ENCODE results near the gene PSMA2. TPM values are rescaled to one million over a fixed set of nuclear protein-coding genes. Genes with fewer than 3 reads are reported as not detected.
"Not testable (repeated sequence)": the region's sequence is repeated elsewhere in the genome, so short reads cannot be mapped to it uniquely, and the experiment has no call there.

PSMA2 gene
- total RNA-seq, 4 donors from 2014 or later: 178 to 246 (median 209) TPM

GRCh38 chr7:42886129-42886528 is 45.8 kb downstream of the PSMA2 start:
- H3K4me1 ChIP-seq: peaks cover 10 to 14% of the 10 kb centered on the region in 2 donors
- intact Hi-C loops (cut with DNase I; ENCODE audit: low total_unique reads) (no loop called here), in situ Hi-C loops (cut with MboI; ENCODE audit: low sequenced_read_pairs in 4 of 4) (no loop called here)
- H3K9me3 ChIP-seq: no peaks in the 10 kb centered on the region
- H3K27ac ChIP-seq: no peak overlapping the region
- DNase-seq (no peak), ATAC-seq (no peak)
- H3K27me3 ChIP-seq: no peaks in the 10 kb centered on the region
- H3K4me3 ChIP-seq: no peak overlapping the region
- H3K36me3 ChIP-seq: no peaks in the 10 kb centered on the region
- TF ChIP-seq, protein P1, sequence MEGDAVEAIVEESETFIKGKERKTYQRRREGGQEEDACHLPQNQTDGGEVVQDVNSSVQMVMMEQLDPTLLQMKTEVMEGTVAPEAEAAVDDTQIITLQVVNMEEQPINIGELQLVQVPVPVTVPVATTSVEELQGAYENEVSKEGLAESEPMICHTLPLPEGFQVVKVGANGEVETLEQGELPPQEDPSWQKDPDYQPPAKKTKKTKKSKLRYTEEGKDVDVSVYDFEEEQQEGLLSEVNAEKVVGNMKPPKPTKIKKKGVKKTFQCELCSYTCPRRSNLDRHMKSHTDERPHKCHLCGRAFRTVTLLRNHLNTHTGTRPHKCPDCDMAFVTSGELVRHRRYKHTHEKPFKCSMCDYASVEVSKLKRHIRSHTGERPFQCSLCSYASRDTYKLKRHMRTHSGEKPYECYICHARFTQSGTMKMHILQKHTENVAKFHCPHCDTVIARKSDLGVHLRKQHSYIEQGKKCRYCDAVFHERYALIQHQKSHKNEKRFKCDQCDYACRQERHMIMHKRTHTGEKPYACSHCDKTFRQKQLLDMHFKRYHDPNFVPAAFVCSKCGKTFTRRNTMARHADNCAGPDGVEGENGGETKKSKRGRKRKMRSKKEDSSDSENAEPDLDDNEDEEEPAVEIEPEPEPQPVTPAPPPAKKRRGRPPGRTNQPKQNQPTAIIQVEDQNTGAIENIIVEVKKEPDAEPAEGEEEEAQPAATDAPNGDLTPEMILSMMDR (IDR thresholded peaks at IDR 0.05 in 4 of 5, conservative IDR thresholded peaks at IDR 0.05 in 1 of 5): no peak
- no peak for TF ChIP-seq POLR2A (IDR thresholded peaks at IDR 0.05)

DNA sequence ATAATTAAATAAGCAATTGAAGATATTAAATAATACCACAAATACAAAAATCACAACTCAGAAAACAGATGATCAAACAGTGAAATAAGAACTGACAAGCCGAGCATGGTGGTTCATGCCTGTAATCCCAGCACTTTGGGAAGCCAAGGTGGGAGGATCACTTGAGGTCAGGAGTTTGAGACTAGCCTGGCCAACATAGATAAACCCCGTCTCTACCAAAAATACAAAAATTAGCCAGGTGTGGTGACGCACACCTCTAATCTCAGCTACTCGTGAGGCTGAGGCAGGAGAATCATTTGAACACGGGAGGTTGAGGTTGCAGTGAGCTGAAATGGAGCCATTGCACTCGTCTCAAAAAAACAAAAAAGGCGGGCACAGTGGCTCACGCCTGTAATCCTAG is 46.8 kb downstream of the PSMA2 start:
- DNase-seq; ATAC-seq; H3K4me3 ChIP-seq; H3K36me3 ChIP-seq; in situ Hi-C loops (cut with MboI; ENCODE audit: low sequenced_read_pairs in 4 of 4); H3K9me3 ChIP-seq; H3K27ac ChIP-seq; intact Hi-C loops (cut with DNase I; ENCODE audit: low total_unique reads); H3K27me3 ChIP-seq: not testable (repeated sequence)
- H3K4me1 ChIP-seq: peaks cover 10 to 14% of the 10 kb centered on the region in 2 donors

- H3K27ac ChIP-seq: no peak overlapping the region
These were observed 48.0 kb downstream of the PSMA2 start for GRCh38 chr7:42883950-42884349.

DNA sequence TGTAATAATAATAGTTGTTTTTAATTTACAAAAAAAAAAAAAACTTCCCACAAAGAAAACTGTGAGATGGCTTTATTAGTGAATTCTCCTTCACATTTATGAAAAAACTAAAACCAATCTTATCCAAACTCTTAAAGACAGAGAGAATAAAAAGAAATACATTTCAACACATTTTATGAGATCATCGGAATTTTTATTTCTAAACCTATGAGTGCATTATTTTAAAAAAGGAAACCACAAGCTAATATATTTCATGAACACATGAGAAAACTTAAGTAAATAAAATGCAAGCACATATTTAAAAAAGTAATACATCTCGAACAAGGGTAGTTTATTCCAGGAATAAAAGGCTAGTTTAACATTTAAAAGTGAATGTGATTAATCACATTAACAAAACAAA is 51.6 kb downstream of the PSMA2 start:
- no peak overlapping the region for H3K27ac ChIP-seq
- intact Hi-C loops (cut with DNase I; ENCODE audit: low total_unique reads): no loop called here

More at GRCh38 chr7:42883950-42884349, 48.0 kb downstream of the PSMA2 start:
- H3K27me3 ChIP-seq: no peaks in the 10 kb centered on the region
- no peaks in the 10 kb centered on the region for H3K9me3 ChIP-seq
- no peak overlapping the region for H3K4me3 ChIP-seq
- in situ Hi-C loops (cut with MboI; ENCODE audit: low sequenced_read_pairs in 4 of 4): no loop called here
- H3K4me1 ChIP-seq: peaks cover 7 to 10% of the 10 kb centered on the region in 2 donors
- DNase-seq: no peak
- H3K36me3 ChIP-seq: no peaks in the 10 kb centered on the region
- intact Hi-C loops (cut with DNase I; ENCODE audit: low total_unique reads): no loop called here
- TF ChIP-seq POLR2A (IDR thresholded peaks at IDR 0.05): no peak
- TF ChIP-seq, protein P1 (IDR thresholded peaks at IDR 0.05 in 4 of 5, conservative IDR thresholded peaks at IDR 0.05 in 1 of 5): no peak
- ATAC-seq: no peak

GRCh38 chr7:42878303-42878702 is 53.7 kb downstream of the PSMA2 start:
- TF ChIP-seq, protein P1 (IDR thresholded peaks at IDR 0.05 in 4 of 5, conservative IDR thresholded peaks at IDR 0.05 in 1 of 5): no peak
- H3K9me3 ChIP-seq: no peaks in the 10 kb centered on the region
- no peak for DNase-seq
- H3K4me1 ChIP-seq: no peaks in the 10 kb centered on the region
- in situ Hi-C loops (cut with MboI; ENCODE audit: low sequenced_read_pairs in 4 of 4) (no loop called here), intact Hi-C loops (cut with DNase I; ENCODE audit: low total_unique reads) (no loop called here)
- H3K27me3 ChIP-seq: no peaks in the 10 kb centered on the region
- H3K27ac ChIP-seq: no peak overlapping the region
- no peak for ATAC-seq
- H3K4me3 ChIP-seq: no peak overlapping the region
- no peaks in the 10 kb centered on the region for H3K36me3 ChIP-seq

More for the DNA sequence above, 51.6 kb downstream of the PSMA2 start:
- no peaks in the 10 kb centered on the region for H3K9me3 ChIP-seq
- H3K4me1 ChIP-seq: no peaks in the 10 kb centered on the region
- no peaks in the 10 kb centered on the region for H3K27me3 ChIP-seq
- no peak for DNase-seq
- in situ Hi-C loops (cut with MboI; ENCODE audit: low sequenced_read_pairs in 4 of 4): no loop called here
- H3K4me3 ChIP-seq: no peak overlapping the region
- no peaks in the 10 kb centered on the region for H3K36me3 ChIP-seq
- no peak for TF ChIP-seq POLR2A (IDR thresholded peaks at IDR 0.05)
- TF ChIP-seq, protein P1 (IDR thresholded peaks at IDR 0.05 in 4 of 5, conservative IDR thresholded peaks at IDR 0.05 in 1 of 5): no peak
- ATAC-seq: no peak

Measured in gastrocnemius medialis (tissue), 4 donors.